Panc1 (cell line): ENCODE measurements around the gene NSUN6. TPM values are rescaled to one million over a fixed set of nuclear protein-coding genes. Genes with fewer than 3 reads are reported as not detected.

Source experiments
- ATAC-seq: fragments of 200-7000 bp; cut with Tn5 transposase; 2 replicates; pipeline ENCODE4 v1.9.1; 2020; ENCODE audit warnings: mild to moderate bottlenecking, moderate library complexity
- BruUV-seq: library from RNA; stranded (reverse); fragments of 400-500 nt; replicated peaks from 2 replicates; lab custom pipeline; 2021; lab: Mats Ljungman, UMichigan
- CTCF ChIA-PET: fragments of 300-600 bp; sonication (Branson Sonifier 250); formaldehyde crosslinking; loops from one replicate; lab custom pipeline; 2022; ENCODE audit warnings: antibody characterized with exemption; lab: Charles Lee
- POLR2A ChIA-PET: fragments of 300-600 bp; sonication (Branson Sonifier 250); formaldehyde crosslinking; loops from one replicate; lab custom pipeline; 2022; ENCODE audit warnings: antibody characterized with exemption; lab: Charles Lee
- DNase-seq: peaks from one replicate; pipeline ENCODE4 v3.0.0-alpha.2; 2010; ENCODE audit warnings: low read depth, low spot score
- H3K27ac ChIP-seq: 2 replicates; pipeline ENCODE4 v1.5.1; 2011; ENCODE audit warnings: mild to moderate bottlenecking, low read length, inconsistent platforms
- H3K27me3 ChIP-seq: fragments of 200-500 bp; sonication (Bioruptor generic); 2 replicates; pipeline ENCODE4 v1.6.0; 2014; ENCODE audit warnings: low read length, inconsistent platforms; ENCODE audit not compliant: control insufficient read depth, insufficient read depth
- H3K36me3 ChIP-seq: fragments of 200-500 bp; sonication (Bioruptor generic); 2 replicates; pipeline ENCODE4 v1.5.1; 2014; ENCODE audit warnings: inconsistent platforms, mild to moderate bottlenecking, low read length, moderate library complexity; ENCODE audit not compliant: control insufficient read depth, insufficient read depth
- H3K4me1 ChIP-seq: 2 replicates; pipeline ENCODE4 v1.5.1; 2011; ENCODE audit warnings: inconsistent platforms, mild to moderate bottlenecking, low read length, moderate library complexity; ENCODE audit not compliant: control insufficient read depth, insufficient read depth
- H3K4me3 ChIP-seq, 2 experiments: 2 replicates each; pipeline ENCODE4 v1.5.1; 2011 to 2012; ENCODE audit warnings: low read depth in 2 of 2, low read length in 2 of 2, mild to moderate bottlenecking in 2 of 2, inconsistent platforms in 1 of 2, moderate library complexity in 1 of 2
- H3K9me3 ChIP-seq: fragments of 200-500 bp; sonication (Bioruptor generic); 2 replicates; pipeline ENCODE4 v1.5.1; 2014; ENCODE audit warnings: low read depth, mild to moderate bottlenecking, inconsistent platforms, low read length, moderate library complexity; ENCODE audit not compliant: control insufficient read depth, insufficient read depth
- CTCF ChIP-seq: fragments of 450-650 bp; IDR thresholded peaks from 2 replicates; pipeline ENCODE4 v1.5.1; 2017; ENCODE audit warnings: mild to moderate bottlenecking
- POLR2AphosphoS5 ChIP-seq: IDR thresholded peaks from 2 replicates; pipeline ENCODE4 v1.6.1; 2012; ENCODE audit warnings: mild to moderate bottlenecking, low read depth, low read length, moderate library complexity
- SIN3A ChIP-seq: IDR thresholded peaks from 2 replicates; pipeline ENCODE4 v1.6.1; 2012; ENCODE audit warnings: low read depth, mild to moderate bottlenecking, low read length, moderate library complexity, borderline replicate concordance; ENCODE audit not compliant: insufficient read depth
- TCF7L2 ChIP-seq: IDR thresholded peaks from 2 replicates; pipeline ENCODE4 v1.6.1; 2011; ENCODE audit warnings: mild to moderate bottlenecking, low read depth, low read length, inconsistent platforms
- in situ Hi-C: cut with HindIII; loops from 2 replicates; pipeline ENCODE4 v1.10.0; 2016; ENCODE audit warnings: low sequenced_read_pairs, low pct_unique_long_range_greater_than_20kb
- intact Hi-C: fragments of 100-400 bp; cut with micrococcal nuclease; formaldehyde crosslinking; loops from one replicate; pipeline ENCODE4 v1.10.0; 2022; ENCODE audit not compliant: unreplicated experiment
- total RNA-seq: library from RNA; stranded (reverse); gene quantifications from one replicate; pipeline ENCODE4 v1.2.1, GENCODE V29; 2021; ENCODE audit not compliant: unreplicated experiment
- TF ChIP-seq, protein P1 (sequence below), 2 experiments: IDR thresholded peaks; 2 replicates each; pipeline ENCODE4 v1.6.1; 2011 to 2012; ENCODE audit warnings: low read depth in 2 of 2, control low read depth in 1 of 2, low read length in 1 of 2, mild to moderate bottlenecking in 1 of 2, moderate library complexity in 1 of 2; ENCODE audit not compliant: insufficient read depth in 1 of 2

Gene NSUN6
- total RNA-seq, 1 experiment from 2014 or later: 4.3 TPM

GRCh38 chr10:18656724-18657123, 5.3 kb upstream of the NSUN6 start:
- TF ChIP-seq TCF7L2 (no peak), POLR2AphosphoS5 (no peak)
- Histone ChIP-seq H3K27me3 (no peaks in the 10 kb centered on the region), H3K4me3 (no peak overlapping the region), H3K27ac (no peak overlapping the region), H3K4me1 (peaks cover 11% of the 10 kb centered on the region; the same call in 1 of the 2 replicates), H3K9me3 (no peaks in the 10 kb centered on the region), H3K36me3 (peaks cover 8% of the 10 kb centered on the region; the same call in 1 of the 2 replicates)
- DNase-seq (no peak), ATAC-seq (no peak)
- in situ Hi-C loops: no loop called here
- no TSS peak for BruUV-seq
- ChIA-PET CTCF (no interaction called here), POLR2A (no interaction called here)
- intact Hi-C loops: no loop called here

DNA sequence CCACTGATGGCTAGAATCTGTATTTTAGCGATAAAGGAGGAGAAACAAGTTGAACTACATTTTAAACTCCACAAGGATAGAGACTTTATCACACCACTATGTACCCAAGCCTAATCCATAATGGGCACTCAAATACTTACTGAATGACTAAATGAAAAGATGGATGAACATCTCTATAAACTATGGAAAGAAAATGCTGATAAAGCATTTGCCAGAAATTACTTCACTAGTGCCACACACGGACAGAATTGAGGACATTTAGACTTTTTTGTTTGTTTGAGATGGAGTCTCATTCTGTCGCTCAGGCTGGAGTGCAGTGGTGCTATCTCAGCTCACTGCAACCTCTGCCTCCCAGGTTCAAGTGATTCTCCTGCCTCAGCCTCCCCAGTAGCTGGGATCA, 1.7 kb upstream of the NSUN6 start:
- intact Hi-C loops: no loop called here
- H3K27ac ChIP-seq: no peak overlapping the region
- ATAC-seq (no peak), DNase-seq (no peak)
- in situ Hi-C loops: no loop called here
- TF ChIP-seq SIN3A (no peak), TCF7L2 (no peak), CTCF (no peak), POLR2AphosphoS5 (no peak)
- TF ChIP-seq, protein P1, sequence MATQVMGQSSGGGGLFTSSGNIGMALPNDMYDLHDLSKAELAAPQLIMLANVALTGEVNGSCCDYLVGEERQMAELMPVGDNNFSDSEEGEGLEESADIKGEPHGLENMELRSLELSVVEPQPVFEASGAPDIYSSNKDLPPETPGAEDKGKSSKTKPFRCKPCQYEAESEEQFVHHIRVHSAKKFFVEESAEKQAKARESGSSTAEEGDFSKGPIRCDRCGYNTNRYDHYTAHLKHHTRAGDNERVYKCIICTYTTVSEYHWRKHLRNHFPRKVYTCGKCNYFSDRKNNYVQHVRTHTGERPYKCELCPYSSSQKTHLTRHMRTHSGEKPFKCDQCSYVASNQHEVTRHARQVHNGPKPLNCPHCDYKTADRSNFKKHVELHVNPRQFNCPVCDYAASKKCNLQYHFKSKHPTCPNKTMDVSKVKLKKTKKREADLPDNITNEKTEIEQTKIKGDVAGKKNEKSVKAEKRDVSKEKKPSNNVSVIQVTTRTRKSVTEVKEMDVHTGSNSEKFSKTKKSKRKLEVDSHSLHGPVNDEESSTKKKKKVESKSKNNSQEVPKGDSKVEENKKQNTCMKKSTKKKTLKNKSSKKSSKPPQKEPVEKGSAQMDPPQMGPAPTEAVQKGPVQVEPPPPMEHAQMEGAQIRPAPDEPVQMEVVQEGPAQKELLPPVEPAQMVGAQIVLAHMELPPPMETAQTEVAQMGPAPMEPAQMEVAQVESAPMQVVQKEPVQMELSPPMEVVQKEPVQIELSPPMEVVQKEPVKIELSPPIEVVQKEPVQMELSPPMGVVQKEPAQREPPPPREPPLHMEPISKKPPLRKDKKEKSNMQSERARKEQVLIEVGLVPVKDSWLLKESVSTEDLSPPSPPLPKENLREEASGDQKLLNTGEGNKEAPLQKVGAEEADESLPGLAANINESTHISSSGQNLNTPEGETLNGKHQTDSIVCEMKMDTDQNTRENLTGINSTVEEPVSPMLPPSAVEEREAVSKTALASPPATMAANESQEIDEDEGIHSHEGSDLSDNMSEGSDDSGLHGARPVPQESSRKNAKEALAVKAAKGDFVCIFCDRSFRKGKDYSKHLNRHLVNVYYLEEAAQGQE (IDR thresholded peaks at IDR 0.05; ENCODE audit: insufficient read depth in 1 of 2, low read depth in 2 of 2, low read length in 1 of 2): no peak
- ChIA-PET POLR2A (no interaction called here), CTCF (no interaction called here)
- peaks cover 8% of the 10 kb centered on the region; the same call in 1 of the 2 replicates for H3K4me1 ChIP-seq
- no peaks in the 10 kb centered on the region for H3K27me3 ChIP-seq
- no peaks in the 10 kb centered on the region for H3K9me3 ChIP-seq
- no TSS peak for BruUV-seq
- peaks cover 5% of the 10 kb centered on the region; the same call in 1 of the 2 replicates for H3K36me3 ChIP-seq
- no peak overlapping the region for H3K4me3 ChIP-seq

- peak overlapping the region; percentile 96 to 98 for H3K4me3 ChIP-seq
- H3K27me3 ChIP-seq: no peaks in the 10 kb centered on the region
- H3K9me3 ChIP-seq: no peaks in the 10 kb centered on the region
- intact Hi-C loops: no loop called here
- peaks cover 5% of the 10 kb centered on the region; the same call in 1 of the 2 replicates for H3K36me3 ChIP-seq
- CTCF ChIA-PET: no interaction called here
- peaks cover 5% of the 10 kb centered on the region; the same call in 1 of the 2 replicates for H3K4me1 ChIP-seq
- ATAC-seq (no peak), DNase-seq (no peak)
- TF ChIP-seq, protein P1 (IDR thresholded peaks at IDR 0.05; ENCODE audit: insufficient read depth in 1 of 2, low read depth in 2 of 2, low read length in 1 of 2): no peak
- no peak for TF ChIP-seq TCF7L2
- no peak for TF ChIP-seq SIN3A
- no peak for TF ChIP-seq POLR2AphosphoS5
- TF ChIP-seq CTCF: no peak
- POLR2A ChIA-PET: no interaction called here
- in situ Hi-C loops: no loop called here
- no TSS peak for BruUV-seq
- peak overlapping the region; percentile 89 for H3K27ac ChIP-seq
Observed at GRCh38 chr10:18650404-18650997, 886 bp downstream of the NSUN6 start.
